Vagina (tissue), 2 donors: Measurements from ENCODE around the gene TMIE. TPM values are rescaled to one million over a fixed set of nuclear protein-coding genes. Genes with fewer than 3 reads are reported as not detected.

Experiments
- DNase-seq, 2 donors: peaks; one replicate each; pipeline ENCODE4 v3.0.0-alpha.2; 2017; ENCODE audit errors: extremely low spot score in 2 of 2
- H3K27ac ChIP-seq: fragments of 200-600 bp; sonication (generic); one replicate; pipeline ENCODE4 v1.5.1; 2019
- H3K27me3 ChIP-seq: fragments of 200-600 bp; sonication (generic); one replicate; pipeline ENCODE4 v1.5.1; 2019
- H3K36me3 ChIP-seq, 2 donors: fragments of 200-600 bp; sonication (generic); one replicate each; pipeline ENCODE4 v1.5.1; 2017 to 2019
- H3K4me1 ChIP-seq: fragments of 200-600 bp; sonication (generic); one replicate; pipeline ENCODE4 v1.5.1; 2019
- H3K4me3 ChIP-seq, 2 donors: fragments of 200-600 bp; sonication (generic); 1 replicate in 1 of 2; 2 replicates in 1 of 2; pipeline ENCODE4 v1.5.1; 2016 to 2019
- H3K9me3 ChIP-seq: fragments of 200-600 bp; sonication (generic); one replicate; pipeline ENCODE4 v1.5.1; 2019
- POLR2A ChIP-seq, 2 donors: fragments of 450-650 bp; IDR thresholded peaks; one replicate each; pipeline ENCODE4 v1.6.1; 2017; ENCODE audit warnings: antibody characterized with exemption in 2 of 2, mild to moderate bottlenecking in 2 of 2, moderate library complexity in 2 of 2
- POLR2AphosphoS5 ChIP-seq, 2 donors: sonication (generic); formaldehyde crosslinking; IDR thresholded peaks; one replicate each; pipeline ENCODE4 v1.9.0; 2017; ENCODE audit warnings: antibody characterized with exemption in 2 of 2, mild to moderate bottlenecking in 2 of 2, low read depth in 1 of 2; ENCODE audit not compliant: insufficient read depth in 1 of 2
- intact Hi-C: fragments of 100-400 bp; cut with DNase I; formaldehyde crosslinking; loops from one replicate; pipeline ENCODE4 v1.15.1; 2023
- total RNA-seq: library from RNA; depleted of rRNA; stranded (reverse); fragments of >200 nt; gene quantifications from one replicate; pipeline ENCODE4 v1.2.3, GENCODE V29; 2016
- TF ChIP-seq, protein P1 (sequence below), 3 experiments: fragments of 450-650 bp in 2 of 3; fragments of 200-600 bp in 1 of 3; sonication (generic) in 1 of 3; IDR thresholded peaks; one replicate each; pipeline ENCODE4 v1.5.1; 2017 to 2019; ENCODE audit warnings: antibody characterized with exemption in 3 of 3, mild to moderate bottlenecking in 2 of 3, moderate library complexity in 2 of 3

Gene TMIE
- total RNA-seq, 1 donor from 2014 or later = 0.74 TPM

DNA sequence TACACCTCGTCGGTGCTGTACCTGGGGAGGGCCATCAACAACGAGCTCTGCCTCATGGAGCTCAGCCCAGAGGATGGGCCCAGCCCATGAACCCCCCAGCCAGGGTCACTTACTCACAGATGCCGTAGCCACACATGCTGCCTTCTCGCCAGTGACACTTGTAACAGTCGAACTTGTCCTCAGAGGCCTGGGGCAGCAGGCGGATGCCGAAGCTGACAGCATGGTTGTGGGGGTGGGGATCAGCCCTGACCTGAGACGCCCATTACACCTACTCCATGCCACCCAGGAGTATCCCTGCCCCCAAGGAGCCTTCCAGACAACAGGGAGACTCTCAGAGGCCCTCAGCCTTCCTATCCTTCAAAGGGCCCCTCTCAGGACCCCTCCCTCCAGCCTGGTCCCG lies 19.8 kb upstream of the TMIE start:
- intact Hi-C loops = no loop called here
- TF ChIP-seq POLR2A (IDR thresholded peaks at IDR 0.05) = no peak
- TF ChIP-seq, protein P1, sequence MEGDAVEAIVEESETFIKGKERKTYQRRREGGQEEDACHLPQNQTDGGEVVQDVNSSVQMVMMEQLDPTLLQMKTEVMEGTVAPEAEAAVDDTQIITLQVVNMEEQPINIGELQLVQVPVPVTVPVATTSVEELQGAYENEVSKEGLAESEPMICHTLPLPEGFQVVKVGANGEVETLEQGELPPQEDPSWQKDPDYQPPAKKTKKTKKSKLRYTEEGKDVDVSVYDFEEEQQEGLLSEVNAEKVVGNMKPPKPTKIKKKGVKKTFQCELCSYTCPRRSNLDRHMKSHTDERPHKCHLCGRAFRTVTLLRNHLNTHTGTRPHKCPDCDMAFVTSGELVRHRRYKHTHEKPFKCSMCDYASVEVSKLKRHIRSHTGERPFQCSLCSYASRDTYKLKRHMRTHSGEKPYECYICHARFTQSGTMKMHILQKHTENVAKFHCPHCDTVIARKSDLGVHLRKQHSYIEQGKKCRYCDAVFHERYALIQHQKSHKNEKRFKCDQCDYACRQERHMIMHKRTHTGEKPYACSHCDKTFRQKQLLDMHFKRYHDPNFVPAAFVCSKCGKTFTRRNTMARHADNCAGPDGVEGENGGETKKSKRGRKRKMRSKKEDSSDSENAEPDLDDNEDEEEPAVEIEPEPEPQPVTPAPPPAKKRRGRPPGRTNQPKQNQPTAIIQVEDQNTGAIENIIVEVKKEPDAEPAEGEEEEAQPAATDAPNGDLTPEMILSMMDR (IDR thresholded peaks at IDR 0.05) = no peak
- TF ChIP-seq POLR2AphosphoS5 (IDR thresholded peaks at IDR 0.05; ENCODE audit: insufficient read depth in 1 of 2, low read depth in 1 of 2) = no peak
- Histone ChIP-seq H3K9me3 (no peaks in the 10 kb centered on the region), H3K27me3 (no peaks in the 10 kb centered on the region), H3K4me3 (no peak overlapping the region), H3K36me3 (peaks cover 0 to 5% of the 10 kb centered on the region in 2 donors), H3K27ac (no peak overlapping the region), H3K4me1 (no peaks in the 10 kb centered on the region)
- no peak for DNase-seq

DNA sequence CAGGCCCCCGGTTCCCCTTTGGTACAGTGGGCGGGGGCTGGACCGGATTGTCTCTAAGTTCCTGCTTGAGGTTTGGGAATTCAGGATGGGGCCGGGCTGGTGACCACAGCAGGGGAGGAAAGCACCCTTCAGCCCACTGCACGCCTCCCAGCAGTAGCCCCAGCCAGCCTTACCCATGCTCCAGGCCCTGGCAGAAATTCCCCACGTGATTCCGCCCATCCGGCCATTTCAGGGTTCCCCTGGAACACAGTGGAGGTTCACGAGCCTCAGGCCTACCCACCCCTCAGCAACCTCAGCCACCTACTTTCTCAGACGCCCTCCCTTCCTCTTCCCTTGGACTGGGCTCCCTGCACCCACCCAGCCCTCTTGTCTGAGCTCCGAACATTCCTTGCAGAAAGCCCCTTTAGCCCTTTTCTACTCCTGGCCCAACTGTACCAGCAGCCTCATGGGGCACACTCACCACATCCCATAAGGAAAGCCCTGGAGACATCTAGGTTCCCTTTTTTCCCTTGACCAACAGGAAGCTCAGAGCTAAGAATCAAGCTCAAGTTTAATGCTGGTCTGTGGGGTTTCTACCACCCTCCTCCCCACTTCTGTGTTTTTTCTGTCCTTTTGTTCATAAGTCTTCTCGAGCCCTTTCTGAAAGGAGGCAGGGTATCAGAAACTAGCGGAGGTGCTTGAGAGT lies 19.2 kb upstream of the TMIE start:
- intact Hi-C loops = no loop called here
- peaks cover 0 to 5% of the 10 kb centered on the region in 2 donors for H3K36me3 ChIP-seq
- DNase-seq = no peak

DNA sequence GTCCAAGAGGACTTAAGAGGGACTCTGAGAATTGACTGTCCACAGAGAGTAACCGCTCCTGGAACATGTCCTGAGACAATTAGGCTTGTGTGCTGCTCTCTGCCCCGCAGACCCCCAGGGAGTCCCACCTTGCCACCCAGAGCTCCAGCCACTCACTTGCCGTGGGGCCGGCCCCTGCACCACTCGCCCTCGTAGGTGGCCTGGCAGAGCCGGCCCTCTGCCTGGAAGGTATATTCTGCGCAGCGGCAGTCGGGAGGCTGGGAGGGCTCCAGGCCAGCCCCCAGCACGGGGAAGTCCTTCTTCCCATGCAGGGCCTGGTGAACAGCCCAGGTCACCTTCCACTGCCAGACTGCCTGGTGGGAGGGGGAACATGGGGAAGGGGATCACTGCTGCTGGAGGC lies 18.2 kb upstream of the TMIE start:
- H3K4me1 ChIP-seq = no peaks in the 10 kb centered on the region
- intact Hi-C loops = no loop called here
- H3K9me3 ChIP-seq = no peaks in the 10 kb centered on the region
- H3K27ac ChIP-seq = no peak overlapping the region
- H3K36me3 ChIP-seq = peaks cover 0 to 5% of the 10 kb centered on the region in 2 donors
- DNase-seq = no peak
- no peak overlapping the region for H3K4me3 ChIP-seq
- no peaks in the 10 kb centered on the region for H3K27me3 ChIP-seq
- TF ChIP-seq POLR2AphosphoS5 (IDR thresholded peaks at IDR 0.05; ENCODE audit: insufficient read depth in 1 of 2, low read depth in 1 of 2) = no peak

More for the DNA sequence above, 19.2 kb upstream of the TMIE start:
- no peaks in the 10 kb centered on the region for H3K9me3 ChIP-seq
- H3K4me3 ChIP-seq = no peak overlapping the region
- no peaks in the 10 kb centered on the region for H3K27me3 ChIP-seq
- no peak overlapping the region for H3K27ac ChIP-seq
- TF ChIP-seq, protein P1 (IDR thresholded peaks at IDR 0.05) = no peak
- TF ChIP-seq POLR2AphosphoS5 (IDR thresholded peaks at IDR 0.05; ENCODE audit: insufficient read depth in 1 of 2, low read depth in 1 of 2) (no peak), POLR2A (IDR thresholded peaks at IDR 0.05) (no peak)
- H3K4me1 ChIP-seq = no peaks in the 10 kb centered on the region

DNA sequence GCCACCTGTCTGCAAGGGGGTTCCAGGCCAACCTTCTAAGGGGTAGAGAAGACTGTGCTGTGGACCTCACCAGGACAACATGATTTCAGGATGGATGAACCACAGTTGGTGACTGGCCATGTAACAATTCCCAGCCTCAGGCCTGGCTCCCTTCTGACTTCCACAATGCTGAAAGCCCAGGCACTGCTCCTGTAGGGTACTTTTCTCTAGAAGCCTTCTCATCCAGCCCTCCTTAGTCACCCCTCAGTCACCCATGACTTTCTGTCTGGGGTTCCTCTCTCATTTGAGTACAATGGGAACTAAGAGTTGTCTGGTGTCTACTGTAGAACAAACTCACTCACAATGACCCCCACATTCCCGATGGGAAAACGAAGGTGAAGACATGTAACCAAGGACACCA lies 16.3 kb upstream of the TMIE start:
- Histone ChIP-seq H3K9me3 (no peaks in the 10 kb centered on the region), H3K27ac (no peak overlapping the region), H3K4me1 (peaks cover under 1% of the 10 kb centered on the region), H3K36me3 (peaks cover 0 to 5% of the 10 kb centered on the region in 2 donors), H3K27me3 (no peaks in the 10 kb centered on the region), H3K4me3 (no peak overlapping the region)
- no peak for TF ChIP-seq POLR2AphosphoS5 (IDR thresholded peaks at IDR 0.05; ENCODE audit: insufficient read depth in 1 of 2, low read depth in 1 of 2)
- no peak for TF ChIP-seq POLR2A (IDR thresholded peaks at IDR 0.05)
- TF ChIP-seq, protein P1 (IDR thresholded peaks at IDR 0.05) = no peak
- DNase-seq = no peak
- intact Hi-C loops = no loop called here

DNA sequence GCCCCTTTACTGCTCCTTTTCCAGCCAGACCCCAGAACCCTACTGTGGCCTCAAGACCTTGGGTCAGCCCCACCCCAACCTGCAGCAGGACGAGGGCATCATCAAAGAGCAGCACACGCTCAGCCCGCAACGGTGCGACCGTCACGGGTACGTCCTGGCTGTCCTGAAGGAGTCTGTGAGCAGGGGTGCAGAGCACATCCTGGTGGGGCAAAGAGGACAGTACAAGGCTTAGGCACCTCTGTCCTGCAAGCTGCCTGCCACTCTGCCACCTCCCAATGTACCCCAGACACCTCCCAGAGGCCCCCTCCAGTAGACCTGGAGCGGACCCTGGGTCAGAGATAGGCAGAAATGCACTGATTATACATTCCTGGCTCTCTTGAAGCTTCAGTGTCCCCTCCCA lies 15.7 kb upstream of the TMIE start:
- DNase-seq = no peak
- no peaks in the 10 kb centered on the region for H3K27me3 ChIP-seq
- intact Hi-C loops = no loop called here
- no peak overlapping the region for H3K4me3 ChIP-seq
- H3K9me3 ChIP-seq = no peaks in the 10 kb centered on the region
- peaks cover 6% of the 10 kb centered on the region for H3K4me1 ChIP-seq
- H3K36me3 ChIP-seq = peaks cover 0 to 5% of the 10 kb centered on the region in 2 donors
- no peak for TF ChIP-seq POLR2AphosphoS5 (IDR thresholded peaks at IDR 0.05; ENCODE audit: insufficient read depth in 1 of 2, low read depth in 1 of 2)
- TF ChIP-seq, protein P1 (IDR thresholded peaks at IDR 0.05) = no peak
- TF ChIP-seq POLR2A (IDR thresholded peaks at IDR 0.05) = no peak
- H3K27ac ChIP-seq = no peak overlapping the region
